Right atrium auricular region (tissue), 2 donors: ENCODE results near the gene PRKD1. TPM values are rescaled to one million over a fixed set of nuclear protein-coding genes. Genes with fewer than 3 reads are reported as not detected.

Source experiments
- DNase-seq: peaks from one replicate; pipeline ENCODE4 v3.0.0-alpha.2; 2019; ENCODE audit warnings: low spot score
- H3K27ac ChIP-seq, 2 donors: fragments of 200-600 bp; sonication (generic); 1 replicate in 1 of 2; 2 replicates in 1 of 2; pipeline ENCODE4 v1.5.1; 2016 to 2019
- H3K27me3 ChIP-seq, 2 donors: fragments of 200-600 bp; sonication (generic); one replicate each; pipeline versions ENCODE4 v1.5.1 to v1.6.0; 2017 to 2019
- H3K36me3 ChIP-seq: fragments of 200-600 bp; sonication (generic); one replicate; pipeline ENCODE4 v1.5.1; 2016
- H3K4me1 ChIP-seq, 2 donors: fragments of 200-600 bp; sonication (generic); one replicate each; pipeline versions ENCODE4 v1.5.1 to v1.6.0; 2017 to 2019
- H3K4me3 ChIP-seq, 2 donors: fragments of 200-600 bp; sonication (generic); 1 replicate in 1 of 2; 2 replicates in 1 of 2; pipeline ENCODE4 v1.5.1; 2017 to 2019; ENCODE audit warnings: mild to moderate bottlenecking in 1 of 2, moderate library complexity in 1 of 2
- H3K9me3 ChIP-seq, 2 donors: fragments of 200-600 bp; sonication (generic); one replicate each; pipeline ENCODE4 v1.5.1; 2019
- CTCF ChIP-seq, 2 donors: fragments of 200-600 bp; sonication (generic); IDR thresholded peaks; one replicate each; pipeline ENCODE4 v1.5.1; 2019; ENCODE audit warnings: antibody characterized with exemption in 2 of 2
- total RNA-seq, 2 donors: library from RNA; depleted of rRNA; stranded (reverse); fragments of >200 nt; gene quantifications; one replicate each; pipeline ENCODE4 v1.1.0, GENCODE V29; 2016

PRKD1 gene
- total RNA-seq, 2 donors from 2014 or later = 4.3 to 7.5 TPM

GRCh38 chr14:29898470-29898869, 29.2 kb downstream of the PRKD1 start:
- no peaks in the 10 kb centered on the region for H3K4me1 ChIP-seq
- no peak for DNase-seq
- H3K36me3 ChIP-seq = no peaks in the 10 kb centered on the region
- no peaks in the 10 kb centered on the region for H3K27me3 ChIP-seq
- TF ChIP-seq CTCF (IDR thresholded peaks at IDR 0.05) = no peak
- H3K9me3 ChIP-seq = no peaks in the 10 kb centered on the region
- H3K4me3 ChIP-seq = no peak overlapping the region
- H3K27ac ChIP-seq = no peak overlapping the region

GRCh38 chr14:29897181-29897580, 30.5 kb downstream of the PRKD1 start:
- no peaks in the 10 kb centered on the region for H3K36me3 ChIP-seq
- no peaks in the 10 kb centered on the region for H3K27me3 ChIP-seq
- no peak for DNase-seq
- H3K27ac ChIP-seq = no peak overlapping the region
- no peak overlapping the region for H3K4me3 ChIP-seq
- H3K4me1 ChIP-seq = no peaks in the 10 kb centered on the region
- no peaks in the 10 kb centered on the region for H3K9me3 ChIP-seq
- no peak for TF ChIP-seq CTCF (IDR thresholded peaks at IDR 0.05)

- no peak for DNase-seq
- Histone ChIP-seq H3K4me3 (no peak overlapping the region), H3K4me1 (no peaks in the 10 kb centered on the region), H3K27ac (no peak overlapping the region), H3K27me3 (no peaks in the 10 kb centered on the region), H3K36me3 (no peaks in the 10 kb centered on the region), H3K9me3 (no peaks in the 10 kb centered on the region)
- no peak for TF ChIP-seq CTCF (IDR thresholded peaks at IDR 0.05)
Measured at GRCh38 chr14:29896354-29896821, 31.3 kb downstream of the PRKD1 start.

- H3K27me3 ChIP-seq = no peaks in the 10 kb centered on the region
- no peaks in the 10 kb centered on the region for H3K36me3 ChIP-seq
- no peak for DNase-seq
- H3K9me3 ChIP-seq = no peaks in the 10 kb centered on the region
- no peak for TF ChIP-seq CTCF (IDR thresholded peaks at IDR 0.05)
- H3K4me1 ChIP-seq = no peaks in the 10 kb centered on the region
- no peak overlapping the region for H3K27ac ChIP-seq
- no peak overlapping the region for H3K4me3 ChIP-seq
Measured at GRCh38 chr14:29895591-29896083, 32.0 kb downstream of the PRKD1 start.

GRCh38 chr14:29893989-29894388, 33.7 kb downstream of the PRKD1 start:
- Histone ChIP-seq H3K4me3 (no peak overlapping the region), H3K9me3 (no peaks in the 10 kb centered on the region), H3K4me1 (no peaks in the 10 kb centered on the region), H3K27ac (no peak overlapping the region), H3K27me3 (no peaks in the 10 kb centered on the region), H3K36me3 (no peaks in the 10 kb centered on the region)
- no peak for DNase-seq
- TF ChIP-seq CTCF (IDR thresholded peaks at IDR 0.05) = no peak

- H3K9me3 ChIP-seq = no peaks in the 10 kb centered on the region
Measured at GRCh38 chr14:29892327-29892726, 35.3 kb downstream of the PRKD1 start.

More at GRCh38 chr14:29892327-29892726, 35.3 kb downstream of the PRKD1 start:
- Histone ChIP-seq H3K4me3 (no peak overlapping the region), H3K36me3 (no peaks in the 10 kb centered on the region), H3K27ac (no peak overlapping the region), H3K27me3 (no peaks in the 10 kb centered on the region), H3K4me1 (no peaks in the 10 kb centered on the region)
- TF ChIP-seq CTCF (IDR thresholded peaks at IDR 0.05) = no peak
- no peak for DNase-seq
